Measurements from ENCODE around the gene TWIST2.

The TWIST2 gene

DNA sequence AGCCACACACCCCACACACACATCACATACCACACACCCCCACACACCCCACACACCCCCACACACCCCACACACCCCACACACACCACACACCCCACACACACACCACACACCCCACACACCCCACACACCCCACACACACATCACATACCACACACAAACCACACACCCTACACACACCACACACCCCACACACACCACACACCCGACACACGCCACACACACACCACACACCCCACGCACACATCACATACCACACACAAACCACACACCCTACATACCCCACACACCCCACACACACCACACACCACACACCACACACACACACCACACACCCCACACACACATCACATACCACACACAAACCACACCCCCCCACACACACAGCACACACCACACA, 22.4 kb downstream of the TWIST2 start:
- DNase-seq (ENCODE audit: low read depth): no peak
- no peak for TF ChIP-seq CTCF (IDR thresholded peaks at IDR 0.05; ENCODE audit: insufficient read depth, low read depth, low read length, missing control alignments)
- H3K4me3 ChIP-seq (ENCODE audit: low read depth, low read length): no peak overlapping the region

DNA sequence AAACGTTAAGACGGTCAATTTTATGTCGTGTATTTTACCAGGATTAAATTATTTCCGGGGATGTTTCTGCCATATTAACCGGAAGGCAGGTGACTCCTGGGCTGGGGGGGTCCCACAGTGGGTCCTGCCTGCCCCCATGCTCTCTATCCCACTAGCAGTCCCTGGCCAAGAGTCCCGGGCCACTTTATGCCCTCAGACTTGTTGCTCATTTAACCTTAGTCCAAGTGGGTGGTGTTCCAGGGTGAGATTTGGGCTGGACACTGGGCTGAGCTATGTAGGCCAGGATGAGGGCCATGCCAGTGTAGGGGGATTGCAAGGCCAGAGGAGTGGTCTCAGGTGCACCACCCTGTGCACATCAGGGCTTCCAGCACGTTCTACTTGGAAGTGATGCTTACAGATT, 24.1 kb downstream of the TWIST2 start:
- no peak overlapping the region for H3K4me3 ChIP-seq (ENCODE audit: low read depth, low read length)
- no peak for TF ChIP-seq CTCF (IDR thresholded peaks at IDR 0.05; ENCODE audit: insufficient read depth, low read depth, low read length, missing control alignments)
- DNase-seq (ENCODE audit: low read depth): no peak

GRCh38 chr2:238872628-238873380, 24.9 kb downstream of the TWIST2 start:
- no peak overlapping the region for H3K4me3 ChIP-seq (ENCODE audit: low read depth, low read length)
- no peak for TF ChIP-seq CTCF (IDR thresholded peaks at IDR 0.05; ENCODE audit: insufficient read depth, low read depth, low read length, missing control alignments)
- no peak for DNase-seq (ENCODE audit: low read depth)

- no peak for DNase-seq (ENCODE audit: low read depth)
- no peak overlapping the region for H3K4me3 ChIP-seq (ENCODE audit: low read depth, low read length)
- TF ChIP-seq CTCF (IDR thresholded peaks at IDR 0.05; ENCODE audit: insufficient read depth, low read depth, low read length, missing control alignments): no peak
These were observed 25.5 kb downstream of the TWIST2 start for GRCh38 chr2:238873381-238873801.

DNA sequence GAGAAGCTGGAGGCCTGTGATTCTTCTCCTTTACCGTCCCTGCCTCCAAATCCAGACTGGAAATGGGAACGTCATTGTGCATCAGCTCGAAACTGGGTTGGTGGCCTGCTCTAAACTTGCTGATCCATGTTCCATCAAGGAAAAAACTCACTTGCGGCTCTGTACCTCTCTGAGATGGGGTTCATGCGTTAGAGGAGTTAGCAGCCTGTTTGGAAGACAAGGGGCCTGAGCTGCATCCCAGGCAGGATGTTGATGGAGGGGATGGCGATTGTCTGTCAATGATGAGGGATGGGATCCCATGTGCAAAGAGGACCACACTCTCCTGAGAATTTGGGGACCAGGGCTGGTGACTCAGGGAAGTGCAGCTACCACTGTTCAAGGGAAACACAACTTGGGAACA, 26.0 kb downstream of the TWIST2 start:
- TF ChIP-seq CTCF (IDR thresholded peaks at IDR 0.05; ENCODE audit: insufficient read depth, low read depth, low read length, missing control alignments): no peak
- DNase-seq (ENCODE audit: low read depth): no peak
- H3K4me3 ChIP-seq (ENCODE audit: low read depth, low read length): no peak overlapping the region

- no peak for TF ChIP-seq CTCF (IDR thresholded peaks at IDR 0.05; ENCODE audit: insufficient read depth, low read depth, low read length, missing control alignments)
- H3K4me3 ChIP-seq (ENCODE audit: low read depth, low read length): no peak overlapping the region
- DNase-seq (ENCODE audit: low read depth): no peak
These were observed 26.6 kb downstream of the TWIST2 start for GRCh38 chr2:238874330-238875050.

All from GM12865 (cell line).